GM21528 (cell line): ENCODE data around the gene STAB1.
"Not testable (repeated sequence)": the region's sequence is repeated elsewhere in the genome, so short reads cannot be mapped to it uniquely, and the experiment has no call there.

Experiments
- ATAC-seq: cut with Tn5 transposase; IDR thresholded peaks from one replicate; pipeline ENCODE4 v1.9.1; 2021; ENCODE audit warnings: mild to moderate bottlenecking, moderate library complexity; ENCODE audit not compliant: unreplicated experiment, low FRiP score

The STAB1 gene

DNA sequence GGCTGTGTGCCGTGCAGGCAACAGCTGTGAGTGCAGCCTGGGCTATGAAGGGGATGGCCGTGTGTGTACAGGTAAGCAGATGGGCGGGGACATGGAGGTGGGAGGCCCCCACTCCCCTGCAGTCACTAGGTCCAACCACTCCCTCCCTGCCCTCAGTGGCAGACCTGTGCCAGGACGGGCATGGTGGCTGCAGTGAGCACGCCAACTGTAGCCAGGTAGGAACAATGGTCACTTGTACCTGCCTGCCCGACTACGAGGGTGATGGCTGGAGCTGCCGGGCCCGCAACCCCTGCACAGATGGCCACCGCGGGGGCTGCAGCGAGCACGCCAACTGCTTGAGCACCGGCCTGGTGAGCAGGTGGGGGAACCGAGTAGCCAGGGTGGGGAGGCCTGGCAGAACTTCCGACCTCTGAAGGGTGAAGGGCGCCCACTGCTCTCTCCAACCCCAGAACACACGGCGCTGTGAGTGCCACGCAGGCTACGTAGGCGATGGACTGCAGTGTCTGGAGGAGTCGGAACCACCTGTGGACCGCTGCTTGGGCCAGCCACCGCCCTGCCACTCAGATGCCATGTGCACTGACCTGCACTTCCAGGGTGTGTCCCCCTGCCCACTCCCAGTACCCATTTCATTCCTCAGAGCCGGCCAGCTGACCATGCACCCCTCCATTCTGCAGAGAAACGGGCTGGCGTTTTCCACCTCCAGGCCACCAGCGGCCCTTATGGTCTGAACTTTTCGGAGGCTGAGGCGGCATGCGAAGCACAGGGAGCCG lies 26.9 kb downstream of the STAB1 start:
- ATAC-seq = no peak

DNA sequence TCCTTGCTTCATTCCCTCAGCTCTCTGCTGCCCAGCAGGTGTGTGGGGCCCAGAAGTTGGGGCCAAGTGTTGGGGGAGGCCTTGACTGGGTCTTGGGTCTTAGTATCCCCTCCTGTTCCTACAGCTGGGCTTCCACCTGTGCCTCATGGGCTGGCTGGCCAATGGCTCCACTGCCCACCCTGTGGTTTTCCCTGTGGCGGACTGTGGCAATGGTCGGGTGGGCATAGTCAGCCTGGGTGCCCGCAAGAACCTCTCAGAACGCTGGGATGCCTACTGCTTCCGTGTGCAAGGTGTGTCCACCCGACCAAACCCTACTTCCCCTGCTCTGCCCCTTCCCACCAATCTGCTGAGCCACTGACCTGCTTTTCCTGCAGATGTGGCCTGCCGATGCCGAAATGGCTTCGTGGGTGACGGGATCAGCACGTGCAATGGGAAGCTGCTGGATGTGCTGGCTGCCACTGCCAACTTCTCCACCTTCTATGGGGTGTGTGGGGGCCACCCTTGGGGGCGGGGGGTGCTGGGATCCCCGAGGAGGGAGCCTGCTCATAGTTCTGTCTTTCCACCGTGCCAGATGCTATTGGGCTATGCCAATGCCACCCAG lies 27.6 kb downstream of the STAB1 start:
- ATAC-seq = no peak

DNA sequence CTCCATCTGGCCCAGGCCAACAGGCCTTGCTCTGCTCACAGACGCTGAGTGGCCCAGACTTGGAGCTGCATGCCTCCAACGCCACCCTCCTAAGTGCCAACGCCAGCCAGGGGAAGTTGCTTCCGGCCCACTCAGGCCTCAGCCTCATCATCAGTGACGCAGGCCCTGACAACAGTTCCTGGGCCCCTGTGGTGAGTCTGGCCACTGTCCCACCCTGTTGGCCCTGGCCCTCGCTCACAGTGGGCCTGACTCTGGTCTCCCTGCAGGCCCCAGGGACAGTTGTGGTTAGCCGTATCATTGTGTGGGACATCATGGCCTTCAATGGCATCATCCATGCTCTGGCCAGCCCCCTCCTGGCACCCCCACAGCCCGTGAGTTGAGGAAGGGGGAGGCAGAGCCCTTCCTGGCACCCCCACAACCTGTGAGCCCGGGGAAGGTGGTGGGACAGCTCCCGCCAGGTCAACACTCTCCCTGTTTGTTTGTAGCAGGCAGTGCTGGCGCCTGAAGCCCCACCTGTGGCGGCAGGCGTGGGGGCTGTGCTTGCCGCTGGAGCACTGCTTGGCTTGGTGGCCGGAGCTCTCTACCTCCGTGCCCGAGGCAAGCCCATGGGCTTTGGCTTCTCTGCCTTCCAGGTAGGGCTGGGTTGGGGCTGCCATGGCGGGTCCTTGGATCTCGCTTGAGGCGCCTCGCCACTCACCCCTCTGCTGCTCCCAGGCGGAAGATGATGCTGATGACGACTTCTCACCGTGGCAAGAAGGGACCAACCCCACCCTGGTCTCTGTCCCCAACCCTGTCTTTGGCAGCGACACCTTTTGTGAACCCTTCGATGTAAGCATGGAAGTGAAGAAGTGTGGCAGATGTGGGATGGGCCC lies 28.5 kb downstream of the STAB1 start:
- ATAC-seq = no peak

DNA sequence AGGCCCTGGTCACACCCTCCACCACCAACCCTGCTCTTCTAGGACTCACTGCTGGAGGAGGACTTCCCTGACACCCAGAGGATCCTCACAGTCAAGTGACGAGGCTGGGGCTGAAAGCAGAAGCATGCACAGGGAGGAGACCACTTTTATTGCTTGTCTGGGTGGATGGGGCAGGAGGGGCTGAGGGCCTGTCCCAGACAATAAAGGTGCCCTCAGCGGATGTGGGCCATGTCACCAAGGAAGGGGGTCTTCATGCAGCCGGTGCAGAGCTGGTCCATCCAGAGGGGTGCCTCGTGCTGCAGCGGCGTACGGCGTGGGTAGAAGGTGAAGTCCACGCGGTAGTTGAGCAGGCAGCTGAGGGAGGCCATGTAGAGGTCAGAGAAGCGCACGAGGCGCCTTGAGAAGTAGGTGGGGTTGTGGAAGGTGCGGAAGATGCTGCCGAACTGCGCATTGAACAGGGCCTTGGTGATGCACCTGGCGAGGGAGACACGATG lies 29.2 kb downstream of the STAB1 start:
- no peak for ATAC-seq

DNA sequence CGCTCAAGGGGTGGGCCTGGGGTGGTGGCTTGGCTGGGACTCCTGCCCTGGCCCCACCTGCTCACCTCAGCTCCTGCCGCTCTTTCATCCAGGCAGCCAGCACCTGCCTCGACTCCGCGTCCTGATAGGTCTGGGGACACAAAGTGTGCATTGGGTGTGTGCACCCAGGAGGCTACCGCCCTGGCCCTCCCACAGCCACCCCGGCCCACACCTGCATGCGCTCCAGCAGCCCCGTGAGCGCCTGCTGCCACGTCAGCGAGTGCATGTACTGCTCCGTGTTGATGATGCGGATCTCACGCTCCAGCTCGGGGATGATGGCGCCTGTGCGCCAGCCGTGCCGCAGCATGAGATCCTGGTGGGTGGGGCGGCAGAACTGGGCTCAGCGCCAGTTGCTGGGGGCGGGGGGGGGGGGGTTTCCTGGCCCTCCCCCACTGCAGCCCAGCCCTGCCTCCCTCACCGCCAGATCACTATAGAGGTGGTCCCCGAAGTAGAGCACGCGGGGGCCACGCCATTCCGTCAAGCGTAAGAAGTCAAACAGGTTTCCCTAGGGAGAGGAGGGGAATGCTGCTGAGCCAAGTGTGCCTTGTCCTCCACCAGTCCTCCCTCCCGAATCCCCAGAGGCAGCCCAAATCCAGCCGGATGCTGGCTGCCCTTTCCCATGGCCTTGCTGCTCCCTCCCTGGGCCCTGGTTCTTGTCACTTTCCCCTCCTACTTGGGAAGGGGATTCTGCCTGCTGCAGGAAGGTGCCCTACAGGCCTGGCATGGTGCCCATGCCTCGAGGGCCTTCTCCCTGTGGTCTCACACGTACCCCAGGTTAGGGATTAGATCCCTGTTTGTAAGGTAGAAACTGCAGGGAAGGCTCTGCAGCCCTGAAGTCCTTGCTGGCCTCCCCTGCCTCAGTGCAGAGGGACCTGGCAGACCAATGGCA lies 29.9 kb downstream of the STAB1 start:
- no peak for ATAC-seq

DNA sequence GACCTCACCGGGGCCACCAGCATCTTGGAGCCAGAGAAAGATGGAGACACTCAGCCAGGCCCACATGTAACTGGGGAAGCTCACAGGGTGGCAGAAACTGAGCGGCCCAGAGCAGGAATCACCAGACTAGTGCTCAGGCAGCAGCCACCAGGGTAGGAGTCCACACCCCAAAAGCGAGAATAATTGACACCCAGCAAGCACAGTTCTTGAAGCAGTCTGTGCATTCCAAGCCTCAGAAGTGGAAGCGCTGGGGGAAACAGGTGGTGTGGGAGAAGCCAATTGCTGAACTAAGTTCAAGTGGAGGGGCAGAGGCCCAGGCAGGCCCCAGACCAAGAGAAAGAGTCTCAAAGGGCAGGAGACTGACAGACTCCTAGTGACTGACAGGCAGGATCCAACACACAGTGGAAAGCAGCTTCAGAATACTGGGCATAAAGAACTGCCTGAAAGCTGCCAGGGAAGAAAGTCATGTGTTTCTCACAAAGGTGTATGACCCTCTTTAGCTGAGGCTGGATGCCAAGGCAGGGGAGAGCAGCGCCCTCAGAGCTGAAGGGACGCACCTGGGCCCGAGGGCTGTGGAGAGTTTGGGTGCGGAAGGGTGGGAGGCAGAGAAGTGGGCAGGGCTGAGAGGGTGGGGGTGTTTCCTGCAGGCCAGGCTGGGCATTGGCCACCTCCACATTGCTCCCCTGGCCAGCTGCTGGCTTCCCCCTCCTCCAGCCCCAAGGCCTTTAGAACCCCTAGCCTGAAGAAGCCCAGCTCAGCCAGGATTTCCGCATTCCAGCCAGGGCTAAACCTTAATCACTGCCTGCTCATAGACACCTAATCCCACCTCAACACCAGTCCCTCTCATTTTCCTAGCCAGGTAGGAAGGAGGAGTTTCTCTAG lies 30.8 kb downstream of the STAB1 start:
- no peak for ATAC-seq

DNA sequence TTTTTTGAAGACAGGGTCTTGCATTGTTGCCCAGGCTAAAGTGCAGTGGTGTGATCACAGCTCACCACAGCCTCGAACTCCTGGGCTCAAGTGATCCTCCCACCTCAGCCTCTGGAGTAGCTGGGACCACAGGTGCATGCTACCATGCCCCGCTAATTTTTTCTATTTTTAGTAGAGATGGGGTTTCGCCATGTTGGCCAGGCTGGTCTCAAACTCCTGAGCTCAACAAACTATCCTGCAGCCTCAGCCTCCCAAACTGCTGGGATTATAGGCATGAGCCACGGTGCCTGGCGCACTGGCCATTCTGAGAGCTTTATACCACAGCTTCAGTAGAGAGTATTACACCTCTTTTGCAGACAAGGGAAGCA lies 31.5 kb downstream of the STAB1 start:
- ATAC-seq = not testable (repeated sequence)

DNA sequence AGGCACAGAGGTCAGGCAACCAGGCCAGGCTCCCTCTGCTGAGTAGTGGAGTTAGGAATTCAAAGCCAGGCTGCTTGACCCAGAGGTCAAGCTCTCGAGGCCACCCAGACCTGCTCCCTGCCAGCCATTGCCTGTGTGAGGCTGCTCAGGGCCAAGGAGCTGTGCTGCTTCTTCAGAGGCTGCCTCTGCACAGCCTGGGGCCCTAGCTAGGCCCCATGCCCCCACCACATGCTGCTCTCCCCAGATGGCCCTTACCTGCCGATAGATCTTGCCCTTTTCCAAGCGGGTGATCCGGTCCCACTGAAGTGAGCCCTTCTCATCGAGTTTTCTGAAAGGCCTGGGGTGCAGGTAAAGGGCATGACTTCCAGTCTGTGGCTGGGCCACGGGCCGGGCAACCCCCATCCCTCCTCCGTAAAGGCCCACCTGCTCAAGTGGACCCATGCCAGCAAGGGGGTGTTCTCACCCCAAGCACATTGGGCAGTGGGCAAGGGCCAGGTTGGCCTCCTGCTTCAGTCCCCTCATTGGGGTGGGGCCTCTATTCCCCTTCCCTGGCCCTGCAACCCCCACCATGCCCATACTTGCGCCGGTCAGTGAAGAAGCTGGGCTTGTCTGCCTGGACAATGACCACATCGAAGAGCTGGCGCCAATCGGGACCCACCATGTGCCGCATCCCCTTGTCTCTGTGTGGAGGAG lies 32.0 kb downstream of the STAB1 start:
- ATAC-seq = no peak

DNA sequence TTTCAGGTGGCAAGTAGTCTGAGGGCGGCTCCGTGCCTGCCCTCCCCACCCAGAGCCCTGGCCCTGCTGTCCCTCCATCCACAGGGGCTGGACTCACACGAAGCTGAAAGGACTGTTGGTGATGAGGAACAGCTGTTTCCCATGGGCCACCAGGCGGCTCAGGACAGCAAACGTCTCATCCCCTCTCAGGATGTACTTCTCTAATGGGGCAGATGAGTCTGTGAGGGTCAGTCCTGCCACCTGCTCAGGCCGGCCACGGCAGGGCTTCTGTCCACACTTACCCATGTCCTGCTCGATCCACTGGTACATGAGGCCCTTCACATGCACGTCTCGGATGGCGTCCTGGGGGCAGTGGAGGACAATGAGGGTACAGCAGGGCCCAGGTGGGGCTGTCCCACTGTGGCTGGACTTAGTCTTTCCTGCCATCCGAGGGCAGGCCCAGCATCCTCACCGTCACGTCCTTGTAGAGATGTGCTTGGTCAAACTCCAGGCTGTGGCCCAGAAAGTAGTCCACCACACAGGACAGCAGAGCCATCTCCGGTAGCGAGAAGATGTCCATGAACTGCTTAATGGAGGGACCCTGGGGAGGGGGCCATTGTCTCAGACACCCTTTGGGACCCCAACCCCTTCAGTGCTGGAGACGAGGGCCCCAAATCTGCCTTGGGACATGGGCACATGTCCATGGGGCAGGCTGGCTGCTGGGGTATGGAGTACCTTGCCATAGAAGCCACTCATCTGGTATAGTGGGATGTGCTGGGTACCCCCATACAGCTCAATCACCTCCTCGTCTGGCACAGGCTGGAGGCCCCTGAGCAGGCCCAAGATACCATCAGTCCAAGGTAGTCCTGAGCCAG lies 32.8 kb downstream of the STAB1 start:
- no peak for ATAC-seq

DNA sequence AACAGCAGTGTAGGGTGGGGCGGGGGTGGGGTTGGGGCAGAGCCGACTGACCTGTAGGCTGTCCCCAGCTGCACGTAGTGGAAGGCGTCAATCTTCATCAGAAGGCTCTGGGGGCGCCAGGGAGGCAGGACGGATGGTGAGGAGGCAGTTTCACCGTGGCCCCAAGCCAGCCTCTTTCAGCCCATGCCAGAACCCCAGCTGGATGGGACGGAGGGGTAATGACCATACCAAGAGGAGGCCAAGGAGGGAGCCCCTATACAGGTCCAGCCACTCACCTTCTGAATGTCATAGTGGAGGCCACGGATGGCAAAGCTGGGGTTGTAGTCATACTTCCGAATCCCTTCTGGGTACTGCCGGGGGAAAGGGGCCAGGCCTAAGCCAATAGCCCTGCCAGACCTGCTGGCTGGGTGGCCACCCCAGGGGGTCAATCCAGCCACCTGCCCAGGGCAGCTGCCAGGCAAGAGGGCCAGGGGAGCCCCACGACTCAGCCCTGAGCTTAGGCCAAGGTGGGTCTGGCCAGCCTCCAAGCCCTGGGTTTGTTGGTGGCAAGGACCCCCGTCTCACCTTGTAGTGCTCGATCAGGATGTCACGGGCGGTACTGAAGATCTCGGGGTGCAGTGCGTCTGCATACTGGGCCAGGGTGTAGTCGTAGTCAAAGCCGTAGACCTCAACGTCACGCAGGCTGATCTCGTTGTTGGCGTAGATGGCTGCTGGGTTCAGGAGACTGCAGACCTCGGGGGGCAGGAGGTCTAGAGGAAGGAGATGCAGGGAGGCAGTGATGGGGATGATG lies 33.6 kb downstream of the STAB1 start:
- ATAC-seq = no peak

DNA sequence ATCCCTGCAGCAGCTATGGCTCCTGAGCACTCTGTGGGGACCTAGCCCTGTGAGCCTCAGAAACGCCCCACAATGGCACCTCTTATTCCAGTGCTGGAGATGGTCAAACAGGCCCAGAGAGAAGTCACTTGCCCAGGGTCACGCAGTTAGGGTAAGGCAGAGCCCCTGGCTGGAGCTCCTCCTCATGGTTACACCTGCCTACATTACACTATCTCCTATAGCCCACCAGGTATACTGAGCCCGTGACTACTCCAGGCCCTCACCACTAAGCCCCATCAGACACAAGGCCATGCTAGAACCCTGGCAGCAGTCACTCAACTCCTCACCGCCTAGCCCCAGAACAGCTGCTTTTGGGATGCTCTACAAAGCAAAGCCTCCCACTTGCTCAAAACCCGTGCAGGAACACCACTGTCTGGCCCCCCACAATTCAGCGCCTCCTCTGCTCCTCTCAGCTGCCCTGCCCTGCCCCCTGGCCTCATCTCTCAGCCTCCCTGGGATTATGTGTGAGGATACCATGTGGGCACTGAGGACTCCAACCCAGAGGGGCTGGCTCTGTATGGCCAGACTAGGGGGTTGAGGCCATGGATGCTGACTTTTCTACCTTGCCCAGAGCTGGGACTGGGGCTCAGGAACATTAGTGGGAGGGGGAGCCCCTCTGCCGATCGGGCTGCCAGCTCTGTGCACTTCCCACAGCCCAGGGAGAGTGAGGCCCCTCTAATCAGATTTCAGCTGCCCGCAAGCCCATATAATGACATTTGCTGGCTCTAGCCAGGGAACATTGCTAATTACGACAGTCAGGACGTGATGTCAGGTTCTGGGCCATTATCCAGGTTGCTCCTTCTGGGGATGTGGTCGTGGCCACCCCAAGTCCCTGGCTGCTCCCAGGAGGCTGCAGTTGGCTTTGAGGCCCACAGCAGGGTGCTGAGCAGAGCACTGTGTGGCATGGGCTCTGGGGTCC lies 34.5 kb downstream of the STAB1 start:
- no peak for ATAC-seq

DNA sequence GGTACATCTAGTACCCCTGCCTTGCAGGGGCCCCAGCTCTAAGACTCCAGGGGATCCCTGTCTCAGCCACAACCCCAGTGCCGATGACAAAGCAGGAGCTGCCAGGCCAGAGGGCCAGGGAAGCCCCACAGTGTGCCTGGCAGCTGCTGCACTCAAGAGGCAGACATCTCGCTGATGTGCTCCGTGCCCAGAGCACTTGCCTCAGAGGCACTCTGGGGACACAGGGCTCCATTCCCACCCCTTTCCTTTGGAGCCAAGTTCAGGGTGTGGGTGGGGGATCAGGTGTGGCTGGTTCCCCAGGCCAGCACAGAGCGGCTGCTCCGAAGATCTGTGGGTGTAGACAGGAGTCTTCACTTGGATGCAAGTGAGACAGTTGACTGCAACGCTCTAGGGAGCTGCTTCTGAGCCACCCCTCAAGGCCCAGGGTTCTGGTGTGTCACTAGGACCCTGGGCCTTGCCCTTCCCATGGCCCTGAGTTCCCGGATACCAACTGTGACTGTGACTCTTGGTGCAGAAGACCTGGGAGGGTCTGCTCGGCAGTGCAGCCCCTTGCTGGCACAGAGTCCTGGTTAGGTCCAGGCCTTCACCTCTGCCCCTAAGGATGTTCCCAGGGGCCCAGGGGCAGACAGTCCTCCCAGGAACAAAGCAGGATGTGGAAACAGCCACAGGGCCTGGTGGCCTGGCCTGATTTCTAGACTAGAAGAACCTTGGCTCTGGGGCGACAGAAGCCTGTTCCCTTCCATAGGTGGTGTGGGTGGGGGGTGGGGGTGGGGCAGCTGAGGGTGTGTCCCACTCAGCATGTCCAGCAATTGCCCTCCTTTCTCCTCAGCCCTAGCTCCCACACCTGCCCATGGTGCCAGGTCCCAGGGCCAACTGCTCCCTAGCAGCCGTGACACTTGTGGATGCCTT lies 36.0 kb downstream of the STAB1 start:
- no peak for ATAC-seq

DNA sequence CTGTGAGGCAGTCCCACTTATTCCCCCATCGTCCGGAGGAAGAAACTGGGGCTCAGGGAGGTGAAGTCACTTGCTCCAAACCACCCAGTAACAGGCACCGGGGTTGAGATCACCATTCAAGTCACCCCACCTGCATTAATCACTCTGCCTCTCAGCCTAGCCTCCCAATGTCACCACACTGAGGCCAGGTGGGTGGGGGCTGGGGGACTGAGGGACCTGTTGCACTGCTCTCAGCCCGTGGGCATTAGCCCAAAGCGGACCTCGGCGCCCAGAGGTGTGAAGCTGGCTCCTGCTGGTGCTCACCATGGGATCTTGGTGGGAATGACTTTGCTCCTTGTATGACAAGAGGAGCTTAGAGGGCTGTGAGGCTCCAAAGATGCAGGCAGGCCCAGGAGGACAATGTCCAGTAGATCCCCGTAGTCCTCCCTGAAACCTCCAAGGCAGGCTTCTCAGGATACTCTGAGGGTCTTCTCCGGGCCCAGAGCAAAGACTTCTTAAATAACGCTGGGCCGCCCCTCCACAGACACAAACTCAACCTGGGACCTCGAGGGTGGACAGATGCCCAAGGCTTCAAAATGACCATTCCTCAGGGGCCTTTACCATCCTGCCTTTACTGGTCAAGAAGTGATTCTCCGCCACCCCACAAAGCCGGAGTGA lies 36.9 kb downstream of the STAB1 start:
- ATAC-seq = no peak

DNA sequence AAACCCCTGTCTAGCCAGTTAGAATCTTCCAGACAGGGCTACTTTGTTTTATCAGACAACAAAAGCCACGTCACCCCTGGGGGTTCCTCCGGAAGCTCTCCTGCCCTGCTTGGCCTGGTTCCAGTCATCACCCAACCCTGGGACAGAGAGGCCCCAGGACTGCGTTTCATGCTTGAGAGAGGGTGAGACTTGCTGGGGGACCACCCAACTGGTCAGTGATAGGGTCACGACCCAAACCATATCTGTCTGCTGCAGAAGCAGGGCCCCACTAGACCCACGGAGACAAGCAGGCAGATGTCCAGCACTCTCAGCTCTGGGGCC lies 37.3 kb downstream of the STAB1 start:
- ATAC-seq = no peak
